SK-N-SH (cell line): ENCODE measurements around the gene C10orf90. TPM values are rescaled to one million over a fixed set of nuclear protein-coding genes. Genes with fewer than 3 reads are reported as not detected.

Source experiments
- CTCF ChIA-PET: fragments of 300-600, 350-600 bp; formaldehyde crosslinking; extraction: SDS; loops from one replicate; lab custom pipeline; 2021; lab: Yijun Ruan, JAX
- POLR2A ChIA-PET: fragments of 350-600 bp; sonication (Branson Sonifier 250); formaldehyde crosslinking; extraction: SDS; loops from one replicate; lab custom pipeline; 2020; ENCODE audit warnings: antibody characterized with exemption, inconsistent platforms; lab: Yijun Ruan, JAX
- DNase-seq: peaks from one replicate; pipeline ENCODE4 v3.0.0; 2012
- H2AFZ ChIP-seq: fragments of 200-600 bp; sonication (generic); 2 replicates; pipeline ENCODE4 v1.8.1; 2016; ENCODE audit warnings: antibody characterized with exemption, mild to moderate bottlenecking, low read depth
- H3F3A ChIP-seq: fragments of 200-600 bp; sonication (generic); replicated peaks from 2 replicates; pipeline ENCODE3; 2016; ENCODE audit warnings: antibody characterized with exemption, mild to moderate bottlenecking; ENCODE audit not compliant: insufficient read depth
- H3K27ac ChIP-seq, 2 experiments: fragments of 200-500 bp in 1 of 2; fragments of 200-600 bp in 1 of 2; sonication (Bioruptor generic) in 1 of 2; sonication (generic), shearing (Covaris generic) in 1 of 2; 2 replicates each; pipeline versions ENCODE4 v1.5.1 to v1.6.1; 2014 to 2016; ENCODE audit warnings: low read depth in 2 of 2, inconsistent platforms in 1 of 2, low read length in 1 of 2, mild to moderate bottlenecking in 1 of 2, mixed read lengths in 1 of 2
- H3K27me3 ChIP-seq: fragments of 200-600 bp; sonication (generic), shearing (Covaris generic); 2 replicates; pipeline ENCODE4 v1.6.1; 2016; ENCODE audit warnings: mixed run types; ENCODE audit not compliant: insufficient read depth
- H3K36me3 ChIP-seq, 2 experiments: fragments of 200-500 bp in 1 of 2; fragments of 200-600 bp in 1 of 2; sonication (Bioruptor generic) in 1 of 2; sonication (generic) in 1 of 2; replicated peaks in 1 of 2; 2 replicates each; pipeline versions ENCODE3 to v1.5.1; 2014 to 2016; ENCODE audit warnings: low read length in 1 of 2, mild to moderate bottlenecking in 1 of 2; ENCODE audit not compliant: insufficient read depth in 2 of 2, control insufficient read depth in 1 of 2
- H3K4me1 ChIP-seq, 2 experiments: fragments of 200-500 bp in 1 of 2; fragments of 200-600 bp in 1 of 2; sonication (Bioruptor generic) in 1 of 2; sonication (generic), shearing (Covaris generic) in 1 of 2; 2 replicates each; pipeline versions ENCODE4 v1.5.1 to v1.6.1; 2014 to 2016; ENCODE audit warnings: low read depth in 1 of 2, low read length in 1 of 2, mixed run types in 1 of 2; ENCODE audit not compliant: insufficient read depth in 2 of 2, control insufficient read depth in 1 of 2
- H3K4me2 ChIP-seq: fragments of 200-600 bp; sonication (generic), shearing (Covaris generic); 2 replicates; pipeline ENCODE4 v1.6.1; 2017; ENCODE audit warnings: mixed run types
- H3K4me3 ChIP-seq, 2 experiments: fragments of 200-500 bp in 1 of 2; fragments of 200-600 bp in 1 of 2; sonication (Bioruptor generic) in 1 of 2; sonication (generic), shearing (Covaris generic) in 1 of 2; 2 replicates each; pipeline versions ENCODE4 v1.5.1 to v1.8.1; 2014 to 2016; ENCODE audit warnings: low read depth in 2 of 2, inconsistent platforms in 1 of 2, low read length in 1 of 2, mild to moderate bottlenecking in 1 of 2, mixed read lengths in 1 of 2, moderate library complexity in 1 of 2
- H3K79me2 ChIP-seq: fragments of 200-600 bp; sonication (generic); 2 replicates; pipeline ENCODE4 v1.8.1; 2017; ENCODE audit warnings: mild to moderate bottlenecking; ENCODE audit not compliant: insufficient read depth
- H3K9ac ChIP-seq: fragments of 200-600 bp; sonication (generic); 2 replicates; pipeline ENCODE4 v1.6.1; 2017; ENCODE audit warnings: mixed run types
- H3K9me2 ChIP-seq: fragments of 200-600 bp; sonication (generic); 2 replicates; pipeline ENCODE4 v1.6.1; 2017; ENCODE audit warnings: mixed run types
- H3K9me3 ChIP-seq: fragments of 200-600 bp; sonication (generic); 2 replicates; pipeline ENCODE4 v1.6.1; 2017; ENCODE audit warnings: mixed run types, mild to moderate bottlenecking, moderate library complexity
- H4K20me1 ChIP-seq: fragments of 200-600 bp; sonication (generic); 2 replicates; pipeline ENCODE4 v1.6.1; 2017; ENCODE audit warnings: mild to moderate bottlenecking, mixed run types; ENCODE audit not compliant: insufficient read depth
- ELF1 ChIP-seq: IDR thresholded peaks from 2 replicates; pipeline ENCODE4 v1.4.0; 2012
- EP300 ChIP-seq, 2 experiments: IDR thresholded peaks; 2 replicates each; pipeline versions ENCODE4 v1.4.0 to v1.6.1; 2012; ENCODE audit warnings: borderline replicate concordance in 1 of 2, low read depth in 1 of 2, low read length in 1 of 2
- EZH2phosphoT487 ChIP-seq: fragments of 200-600 bp; sonication (generic); IDR thresholded peaks from 2 replicates; pipeline ENCODE4 v1.6.1; 2017; ENCODE audit warnings: low read depth, mixed run types, mild to moderate bottlenecking, antibody characterized with exemption, moderate library complexity, borderline replicate concordance
- FOSL2 ChIP-seq: IDR thresholded peaks from 2 replicates; pipeline ENCODE4 v1.4.0; 2012; ENCODE audit warnings: low read depth, mild to moderate bottlenecking, moderate library complexity, borderline replicate concordance
- GABPA ChIP-seq: IDR thresholded peaks from 2 replicates; pipeline ENCODE4 v1.4.0; 2012; ENCODE audit warnings: low read depth, mild to moderate bottlenecking
- JUND ChIP-seq: IDR thresholded peaks from 2 replicates; pipeline ENCODE4 v1.4.0; 2012
- MEF2A ChIP-seq: IDR thresholded peaks from 2 replicates; pipeline ENCODE4 v1.4.0; 2012; ENCODE audit warnings: low read depth, borderline replicate concordance
- MXI1 ChIP-seq: IDR thresholded peaks from 2 replicates; pipeline ENCODE4 v1.6.1; 2012; ENCODE audit warnings: mild to moderate bottlenecking, low read depth, low read length, improper control_type of control experiment
- NRF1 ChIP-seq: IDR thresholded peaks from 2 replicates; pipeline ENCODE4 v1.6.1; 2012; ENCODE audit warnings: low read depth, mild to moderate bottlenecking, low read length
- POLR2AphosphoS5 ChIP-seq: IDR thresholded peaks from 2 replicates; pipeline ENCODE4 v1.6.1; 2012; ENCODE audit warnings: low read depth, low read length
- RAD21 ChIP-seq: IDR thresholded peaks from 2 replicates; pipeline ENCODE4 v1.6.1; 2012; ENCODE audit warnings: mild to moderate bottlenecking, low read length
- RCOR1 ChIP-seq: fragments of 150-350 bp; IDR thresholded peaks from 2 replicates; pipeline ENCODE4 v1.6.1; 2017; ENCODE audit warnings: antibody characterized with exemption, low read length
- RFX5 ChIP-seq: IDR thresholded peaks from 2 replicates; pipeline ENCODE4 v1.6.1; 2012; ENCODE audit warnings: mild to moderate bottlenecking, improper control_type of control experiment, low read length
- RXRA ChIP-seq: IDR thresholded peaks from 2 replicates; pipeline ENCODE4 v1.4.0; 2012; ENCODE audit warnings: low read depth, mild to moderate bottlenecking, borderline replicate concordance
- TAF1 ChIP-seq: IDR thresholded peaks from 2 replicates; pipeline ENCODE4 v1.6.1; 2012; ENCODE audit warnings: low read depth, mild to moderate bottlenecking, low read length, moderate library complexity, borderline replicate concordance
- WGBS: methylation state at CpG from one replicate; pipeline ENCODE4 v1.1.6; 2017; ENCODE audit warnings: low lambda C conversion rate; 5-methylcytosine and 5-hydroxymethylcytosine counted together
- polyA plus RNA-seq, 3 experiments: library from polyadenylated mRNA; depleted of rRNA; stranded (reverse); fragments of >200 nt; gene quantifications; 2 replicates each; pipeline ENCODE4 v1.2.3, GENCODE V29; 2012
- TF ChIP-seq, protein P1 (sequence below): IDR thresholded peaks from 2 replicates; pipeline ENCODE4 v1.4.0; 2012; ENCODE audit warnings: low read depth, borderline replicate concordance
- TF ChIP-seq, protein P2 (sequence below): fragments of 150-350 bp; IDR thresholded peaks from 2 replicates; pipeline ENCODE4 v1.6.1; 2016; ENCODE audit warnings: mild to moderate bottlenecking, low read depth, low read length
- TF ChIP-seq, protein P3 (sequence below): IDR thresholded peaks from 2 replicates; pipeline ENCODE4 v1.6.1; 2012; ENCODE audit warnings: mild to moderate bottlenecking, low read depth, low read length, moderate library complexity

C10orf90 gene
- polyA plus RNA-seq, 1 of the 3 experiments (the other 2 are of a cell fraction), result 0.21 TPM

DNA sequence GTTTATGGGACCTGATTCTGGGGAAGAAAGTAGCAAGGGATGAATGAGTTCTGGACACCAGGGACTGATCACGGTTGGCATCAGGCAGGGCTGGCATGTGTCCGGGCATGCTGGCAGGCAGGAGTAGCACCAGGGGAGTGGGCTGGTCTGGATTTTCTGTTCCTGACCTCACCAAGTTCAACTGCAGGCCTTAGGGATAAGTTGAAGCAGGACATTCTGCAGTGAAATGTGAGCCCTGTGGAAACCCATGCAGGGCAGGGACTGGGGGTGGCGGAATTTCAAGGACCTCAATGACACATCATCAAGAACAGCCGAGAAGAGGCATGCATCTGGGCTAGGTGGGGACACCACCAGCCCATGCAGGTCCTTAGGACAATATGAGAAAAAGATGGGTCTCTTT lies 202.0 kb downstream of the C10orf90 start:
- TF ChIP-seq EP300 (IDR thresholded peaks at IDR 0.05; ENCODE audit: borderline replicate concordance in 1 of 2, low read depth in 1 of 2, low read length in 1 of 2) (no peak), POLR2AphosphoS5 (no peak), RXRA (no peak), MXI1 (no peak), TAF1 (no peak), NRF1 (no peak), RAD21 (no peak), EZH2phosphoT487 (no peak), JUND (no peak), FOSL2 (no peak), RCOR1 (no peak), MEF2A (no peak), RFX5 (no peak)
- CTCF ChIA-PET, result no interaction called here
- Histone ChIP-seq H3K79me2 (no peaks in the 10 kb centered on the region), H3K9me3 (no peaks in the 10 kb centered on the region), H3K4me3 (no peak overlapping the region), H2AFZ (no peak overlapping the region), H3K36me3 (no peaks in the 10 kb centered on the region), H3F3A (no peaks in the 10 kb centered on the region), H3K4me1 (no peaks in the 10 kb centered on the region; a peak in 1 of 4 replicates), H3K27ac (no peak overlapping the region), H3K9me2 (no peaks in the 10 kb centered on the region), H4K20me1 (no peaks in the 10 kb centered on the region), H3K9ac (no peak overlapping the region), H3K4me2 (no peak overlapping the region), H3K27me3 (peaks cover 7% of the 10 kb centered on the region; the same call in 1 of the 2 replicates)
- 48% methylated on average over 4 of the region's 4 CpGs for WGBS
- DNase-seq, result no peak
- POLR2A ChIA-PET, result no interaction called here

DNA sequence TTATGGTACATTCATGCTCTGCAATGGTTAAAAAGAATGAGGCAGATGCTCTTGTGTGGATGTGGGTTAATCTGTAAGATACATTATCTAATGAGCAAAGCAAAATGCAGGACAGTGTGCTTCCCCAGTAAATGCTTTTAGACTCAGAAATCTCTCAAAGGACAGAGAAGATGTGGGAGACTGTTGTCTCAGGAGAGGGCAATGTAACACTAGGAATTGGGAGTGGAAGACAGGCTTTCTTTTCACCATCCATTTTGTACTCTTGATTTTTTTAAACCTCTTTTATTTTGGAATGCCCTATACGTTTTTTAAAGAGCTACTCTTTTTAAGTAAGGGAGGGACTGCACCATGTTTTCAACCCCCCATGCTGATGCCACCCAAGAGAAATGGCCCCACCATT lies 204.7 kb downstream of the C10orf90 start:
- DNase-seq, result no peak
- TF ChIP-seq, protein P1, sequence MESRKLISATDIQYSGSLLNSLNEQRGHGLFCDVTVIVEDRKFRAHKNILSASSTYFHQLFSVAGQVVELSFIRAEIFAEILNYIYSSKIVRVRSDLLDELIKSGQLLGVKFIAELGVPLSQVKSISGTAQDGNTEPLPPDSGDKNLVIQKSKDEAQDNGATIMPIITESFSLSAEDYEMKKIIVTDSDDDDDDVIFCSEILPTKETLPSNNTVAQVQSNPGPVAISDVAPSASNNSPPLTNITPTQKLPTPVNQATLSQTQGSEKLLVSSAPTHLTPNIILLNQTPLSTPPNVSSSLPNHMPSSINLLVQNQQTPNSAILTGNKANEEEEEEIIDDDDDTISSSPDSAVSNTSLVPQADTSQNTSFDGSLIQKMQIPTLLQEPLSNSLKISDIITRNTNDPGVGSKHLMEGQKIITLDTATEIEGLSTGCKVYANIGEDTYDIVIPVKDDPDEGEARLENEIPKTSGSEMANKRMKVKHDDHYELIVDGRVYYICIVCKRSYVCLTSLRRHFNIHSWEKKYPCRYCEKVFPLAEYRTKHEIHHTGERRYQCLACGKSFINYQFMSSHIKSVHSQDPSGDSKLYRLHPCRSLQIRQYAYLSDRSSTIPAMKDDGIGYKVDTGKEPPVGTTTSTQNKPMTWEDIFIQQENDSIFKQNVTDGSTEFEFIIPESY, result no peak
- TF ChIP-seq, protein P2, sequence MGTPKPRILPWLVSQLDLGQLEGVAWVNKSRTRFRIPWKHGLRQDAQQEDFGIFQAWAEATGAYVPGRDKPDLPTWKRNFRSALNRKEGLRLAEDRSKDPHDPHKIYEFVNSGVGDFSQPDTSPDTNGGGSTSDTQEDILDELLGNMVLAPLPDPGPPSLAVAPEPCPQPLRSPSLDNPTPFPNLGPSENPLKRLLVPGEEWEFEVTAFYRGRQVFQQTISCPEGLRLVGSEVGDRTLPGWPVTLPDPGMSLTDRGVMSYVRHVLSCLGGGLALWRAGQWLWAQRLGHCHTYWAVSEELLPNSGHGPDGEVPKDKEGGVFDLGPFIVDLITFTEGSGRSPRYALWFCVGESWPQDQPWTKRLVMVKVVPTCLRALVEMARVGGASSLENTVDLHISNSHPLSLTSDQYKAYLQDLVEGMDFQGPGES, result no peak
- no peak for TF ChIP-seq POLR2AphosphoS5
- TF ChIP-seq, protein P3, sequence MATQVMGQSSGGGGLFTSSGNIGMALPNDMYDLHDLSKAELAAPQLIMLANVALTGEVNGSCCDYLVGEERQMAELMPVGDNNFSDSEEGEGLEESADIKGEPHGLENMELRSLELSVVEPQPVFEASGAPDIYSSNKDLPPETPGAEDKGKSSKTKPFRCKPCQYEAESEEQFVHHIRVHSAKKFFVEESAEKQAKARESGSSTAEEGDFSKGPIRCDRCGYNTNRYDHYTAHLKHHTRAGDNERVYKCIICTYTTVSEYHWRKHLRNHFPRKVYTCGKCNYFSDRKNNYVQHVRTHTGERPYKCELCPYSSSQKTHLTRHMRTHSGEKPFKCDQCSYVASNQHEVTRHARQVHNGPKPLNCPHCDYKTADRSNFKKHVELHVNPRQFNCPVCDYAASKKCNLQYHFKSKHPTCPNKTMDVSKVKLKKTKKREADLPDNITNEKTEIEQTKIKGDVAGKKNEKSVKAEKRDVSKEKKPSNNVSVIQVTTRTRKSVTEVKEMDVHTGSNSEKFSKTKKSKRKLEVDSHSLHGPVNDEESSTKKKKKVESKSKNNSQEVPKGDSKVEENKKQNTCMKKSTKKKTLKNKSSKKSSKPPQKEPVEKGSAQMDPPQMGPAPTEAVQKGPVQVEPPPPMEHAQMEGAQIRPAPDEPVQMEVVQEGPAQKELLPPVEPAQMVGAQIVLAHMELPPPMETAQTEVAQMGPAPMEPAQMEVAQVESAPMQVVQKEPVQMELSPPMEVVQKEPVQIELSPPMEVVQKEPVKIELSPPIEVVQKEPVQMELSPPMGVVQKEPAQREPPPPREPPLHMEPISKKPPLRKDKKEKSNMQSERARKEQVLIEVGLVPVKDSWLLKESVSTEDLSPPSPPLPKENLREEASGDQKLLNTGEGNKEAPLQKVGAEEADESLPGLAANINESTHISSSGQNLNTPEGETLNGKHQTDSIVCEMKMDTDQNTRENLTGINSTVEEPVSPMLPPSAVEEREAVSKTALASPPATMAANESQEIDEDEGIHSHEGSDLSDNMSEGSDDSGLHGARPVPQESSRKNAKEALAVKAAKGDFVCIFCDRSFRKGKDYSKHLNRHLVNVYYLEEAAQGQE, result no peak
- TF ChIP-seq MEF2A, result no peak
- no peak for TF ChIP-seq ELF1
- TF ChIP-seq RCOR1, result no peak
- TF ChIP-seq GABPA, result no peak
- no peak overlapping the region for H3K4me3 ChIP-seq
- no peak overlapping the region for H3K9ac ChIP-seq
- WGBS, result 30% methylated on average over 1 of the region's 1 CpG
- H3K4me1 ChIP-seq, result no peaks in the 10 kb centered on the region; a peak in 1 of 4 replicates
- ChIA-PET POLR2A (no interaction called here), CTCF (interaction anchor here (1.0 to 1.2 kb wide), 2 partner anchors 284 to 531 kb away, joined by 4 read pairs; no protein-coding TSS in a partner anchor)
- H3F3A ChIP-seq, result no peaks in the 10 kb centered on the region
- peaks cover 5% of the 10 kb centered on the region; the same call in 1 of the 2 replicates for H3K27me3 ChIP-seq
- no peaks in the 10 kb centered on the region for H3K36me3 ChIP-seq
- no peaks in the 10 kb centered on the region for H3K79me2 ChIP-seq
- no peaks in the 10 kb centered on the region for H3K9me3 ChIP-seq
- H3K4me2 ChIP-seq, result no peak overlapping the region
- H4K20me1 ChIP-seq, result no peaks in the 10 kb centered on the region
- no peak overlapping the region for H3K27ac ChIP-seq
- H3K9me2 ChIP-seq, result no peaks in the 10 kb centered on the region
- H2AFZ ChIP-seq, result no peak overlapping the region
